ENCODE measurements around the gene FIBIN.

FIBIN gene

GRCh38 chr11:27024865-27025264 is 31.0 kb downstream of the FIBIN start:
- no peak for DNase-seq (ENCODE audit: low spot score)

GRCh38 chr11:27025312-27025955 is 31.5 kb downstream of the FIBIN start:
- DNase-seq (ENCODE audit: low spot score), result no peak

GRCh38 chr11:27025957-27026733 is 32.2 kb downstream of the FIBIN start:
- no peak for DNase-seq (ENCODE audit: low spot score)

- no peak for DNase-seq (ENCODE audit: low spot score)
Observed at GRCh38 chr11:27028561-27028965, 34.7 kb downstream of the FIBIN start.

GRCh38 chr11:27029966-27030365 is 36.1 kb downstream of the FIBIN start:
- DNase-seq (ENCODE audit: low spot score), result no peak

- DNase-seq (ENCODE audit: low spot score), result no peak
Observed at GRCh38 chr11:27031754-27032153, 37.8 kb downstream of the FIBIN start.

- DNase-seq (ENCODE audit: low spot score), result no peak
Observed at GRCh38 chr11:27039873-27040272, 46.0 kb downstream of the FIBIN start.

- peak; percentile 8 for DNase-seq (ENCODE audit: low spot score)
Observed at GRCh38 chr11:27040302-27041115, 46.6 kb downstream of the FIBIN start, which contains the start of gene BBOX1. TSS of gene BBOX1 (plus strand) at chr11:27040815. CDS start at chr11:27055431, 14,616 bp downstream.

GRCh38 chr11:27041141-27041899 is 47.4 kb downstream of the FIBIN start:
- DNase-seq (ENCODE audit: low spot score), result no peak

Data from SW480 (cell line).